Left lung (tissue), 10 donors: ENCODE measurements around the gene BCR. TPM values are rescaled to one million over a fixed set of nuclear protein-coding genes. Genes with fewer than 3 reads are reported as not detected.

Experiments used
- ATAC-seq: fragments of 200-7000 bp; cut with Tn5 transposase; one replicate; pipeline ENCODE4 v1.9.1; 2020; ENCODE audit warnings: moderate library complexity
- DNase-seq, 4 donors: peaks; one replicate each; pipeline ENCODE4 v3.0.0-alpha.2; 2013 to 2020
- H3K27ac ChIP-seq, 2 donors: fragments of 200-600 bp; sonication (generic) in 1 of 2; one replicate each; pipeline versions ENCODE4 v1.5.0 to v1.8.0; 2020 to 2021
- H3K27me3 ChIP-seq, 2 donors: fragments of 200-600 bp; sonication (generic) in 1 of 2; one replicate each; pipeline versions ENCODE4 v1.5.0 to v1.8.0; 2020 to 2021
- H3K36me3 ChIP-seq, 2 donors: fragments of 200-600 bp; sonication (generic) in 1 of 2; one replicate each; pipeline versions ENCODE4 v1.5.0 to v1.8.0; 2020 to 2021
- H3K4me1 ChIP-seq, 2 donors: fragments of 200-600 bp; one replicate each; pipeline ENCODE4 v1.8.0; 2021
- H3K4me3 ChIP-seq, 2 donors: fragments of 200-600 bp; sonication (generic) in 1 of 2; one replicate each; pipeline versions ENCODE4 v1.5.0 to v1.8.0; 2020 to 2021; ENCODE audit warnings: mild to moderate bottlenecking in 1 of 2
- H3K9me3 ChIP-seq, 2 donors: fragments of 200-600 bp; sonication (generic) in 1 of 2; one replicate each; pipeline versions ENCODE4 v1.5.0 to v1.8.0; 2020 to 2021
- CTCF ChIP-seq, 2 donors: fragments of 200-600 bp; sonication (generic) in 1 of 2; IDR thresholded peaks; one replicate each; pipeline versions ENCODE4 v1.5.0 to v1.8.0; 2021; ENCODE audit warnings: antibody characterized with exemption in 2 of 2
- intact Hi-C, 2 donors: fragments of 100-400 bp; cut with DNase I; formaldehyde crosslinking; loops; one replicate each; pipeline versions ENCODE4 v1.11.2 to v1.14.2; 2022
- polyA plus RNA-seq, 6 donors: library from polyadenylated mRNA; unstranded; fragments of 120-200 nt; gene quantifications; one replicate each; pipeline ENCODE4 v1.2.1, GENCODE V29; 2013; ENCODE audit not compliant: insufficient read length in 6 of 6
- total RNA-seq, 2 donors: library from RNA; stranded (reverse); fragmentation: NEBNext Ultra II Directional; extraction: Animal tissue kit (Norgen Biotek cat#: 25700); gene quantifications; one replicate each; pipeline ENCODE4 v1.2.1, GENCODE V29; 2021
- donor health status: DM: no; HTN: yes; CAD: no.
- donor health status: DM: no; HTN: no; CAD: no.

Gene BCR
- total and polyA plus RNA-seq, 8 donors, result 41.1 to 70.4 (median 48.9) TPM

DNA sequence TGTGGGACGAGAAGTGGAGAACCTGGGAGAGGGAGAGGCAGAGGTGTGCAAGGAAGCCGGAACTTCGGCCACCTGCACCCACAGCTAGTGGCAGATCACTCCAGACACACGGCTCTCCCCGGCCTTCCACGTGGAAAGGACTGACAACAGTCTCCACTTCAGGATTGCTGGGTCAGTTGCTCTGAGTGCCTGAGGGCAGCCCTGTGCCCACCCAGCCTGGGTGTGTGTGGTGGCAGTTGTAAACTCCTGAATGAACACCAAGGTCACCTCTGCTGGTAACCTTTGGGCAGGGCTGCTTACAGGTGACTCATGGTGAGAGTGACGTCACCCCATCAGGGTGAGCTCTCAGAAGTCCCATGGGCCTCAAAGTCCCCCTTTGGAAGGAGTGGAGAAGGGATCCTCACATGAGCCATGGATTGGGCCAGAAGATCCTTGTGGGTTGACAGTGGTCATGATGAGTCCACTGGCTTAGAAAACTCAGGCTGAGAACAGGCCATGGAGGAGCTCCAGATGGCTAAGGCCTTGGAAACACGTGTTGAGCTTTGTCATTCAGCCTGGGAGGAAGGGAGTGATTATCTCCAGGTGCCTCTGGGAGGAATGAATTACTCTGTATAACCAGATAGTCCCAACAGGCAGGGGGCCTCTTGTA is 71.3 kb downstream of the BCR start:
- intact Hi-C loops, result no loop called here
- Histone ChIP-seq H3K27ac (no peak overlapping the region), H3K27me3 (no peaks in the 10 kb centered on the region), H3K9me3 (no peaks in the 10 kb centered on the region), H3K4me1 (peaks cover 14 to 29% of the 10 kb centered on the region in 2 donors), H3K36me3 (peaks cover 0 to 30% of the 10 kb centered on the region in 2 donors), H3K4me3 (no peak overlapping the region)
- TF ChIP-seq CTCF (IDR thresholded peaks at IDR 0.05), result no peak
- ATAC-seq (peak; percentile 9), DNase-seq (peak in 1 of 4 donors; percentile 26)

DNA sequence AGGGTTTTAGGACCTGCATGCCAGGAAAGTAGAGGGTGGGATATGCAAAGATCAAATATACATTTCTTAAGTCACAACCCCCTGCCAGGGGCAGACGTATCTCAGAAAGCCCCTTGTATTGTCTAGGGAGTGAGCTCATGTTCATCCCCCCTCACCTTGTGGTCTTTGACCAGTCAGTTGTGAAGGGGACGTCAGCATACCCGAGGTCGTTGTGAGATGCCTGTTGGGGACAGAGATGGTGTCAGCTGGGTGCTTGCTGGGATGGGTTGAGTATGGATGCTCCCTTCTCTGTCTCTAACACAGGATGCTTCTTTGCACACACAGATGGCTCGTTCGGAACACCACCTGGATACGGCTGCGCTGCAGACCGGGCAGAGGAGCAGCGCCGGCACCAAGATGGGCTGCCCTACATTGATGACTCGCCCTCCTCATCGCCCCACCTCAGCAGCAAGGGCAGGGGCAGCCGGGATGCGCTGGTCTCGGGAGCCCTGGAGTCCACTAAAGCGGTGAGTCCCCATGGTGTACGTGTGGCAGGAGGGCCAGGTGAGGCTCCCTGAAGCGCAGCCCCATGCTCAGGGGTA is 73.3 kb downstream of the BCR start:
- no peaks in the 10 kb centered on the region for H3K27me3 ChIP-seq
- TF ChIP-seq CTCF (IDR thresholded peaks at IDR 0.05), result no peak
- peaks cover 9 to 21% of the 10 kb centered on the region in 2 donors for H3K4me1 ChIP-seq
- ATAC-seq, result no peak
- H3K9me3 ChIP-seq, result no peaks in the 10 kb centered on the region
- H3K27ac ChIP-seq, result no peak overlapping the region
- no peak for DNase-seq
- intact Hi-C loops, result no loop called here
- peaks cover 0 to 48% of the 10 kb centered on the region in 2 donors for H3K36me3 ChIP-seq
- H3K4me3 ChIP-seq, result no peak overlapping the region

GRCh38 chr22:23255506-23256170 is 75.3 kb downstream of the BCR start:
- TF ChIP-seq CTCF (IDR thresholded peaks at IDR 0.05), result no peak
- Histone ChIP-seq H3K36me3 (peaks cover 0 to 64% of the 10 kb centered on the region in 2 donors), H3K27ac (peak overlapping the region in 1 of 2 donors; percentile 63), H3K4me1 (peaks cover 5 to 18% of the 10 kb centered on the region in 2 donors), H3K4me3 (no peak overlapping the region), H3K9me3 (no peaks in the 10 kb centered on the region), H3K27me3 (no peaks in the 10 kb centered on the region)
- DNase-seq (no peak), ATAC-seq (no peak)
- intact Hi-C loops, result no loop called here

- H3K4me3 ChIP-seq, result no peak overlapping the region
- TF ChIP-seq CTCF (IDR thresholded peaks at IDR 0.05), result no peak
- no peaks in the 10 kb centered on the region for H3K9me3 ChIP-seq
- ATAC-seq, result no peak
- H3K4me1 ChIP-seq, result peaks cover 5 to 18% of the 10 kb centered on the region in 2 donors
- intact Hi-C loops, result no loop called here
- H3K27ac ChIP-seq, result peak overlapping the region; percentile 53 to 63
- no peaks in the 10 kb centered on the region for H3K27me3 ChIP-seq
- DNase-seq, result no peak
- peaks cover 0 to 71% of the 10 kb centered on the region in 2 donors for H3K36me3 ChIP-seq
These were observed 76.0 kb downstream of the BCR start for GRCh38 chr22:23256171-23256932.
